HG03097 (cell line): ENCODE data around the gene CD44.

ENCODE experiments used
- ATAC-seq: cut with Tn5 transposase; IDR thresholded peaks from one replicate; pipeline ENCODE4 v1.9.1; 2021; ENCODE audit not compliant: unreplicated experiment, low FRiP score

CD44 gene

GRCh38 chr11:35155677-35156076, 16.7 kb downstream of the CD44 start:
- ATAC-seq, result no peak

- ATAC-seq, result no peak
Measured at GRCh38 chr11:35157814-35158700, 19.1 kb downstream of the CD44 start.

GRCh38 chr11:35158701-35159510, 19.9 kb downstream of the CD44 start:
- no peak for ATAC-seq

- no peak for ATAC-seq
Measured at GRCh38 chr11:35160246-35160824, 21.4 kb downstream of the CD44 start.

- no peak for ATAC-seq
Measured at GRCh38 chr11:35160902-35161597, 22.1 kb downstream of the CD44 start.

GRCh38 chr11:35162745-35163144, 23.8 kb downstream of the CD44 start:
- no peak for ATAC-seq

- no peak for ATAC-seq
Measured at GRCh38 chr11:35163209-35163608, 24.2 kb downstream of the CD44 start.

- no peak for ATAC-seq
Measured at GRCh38 chr11:35163702-35164496, 24.9 kb downstream of the CD44 start.

GRCh38 chr11:35165030-35165422, 26.1 kb downstream of the CD44 start:
- ATAC-seq, result no peak

- peak; percentile 71 for ATAC-seq
Measured at GRCh38 chr11:35165423-35166368, 26.7 kb downstream of the CD44 start.

GRCh38 chr11:35166369-35167360, 27.7 kb downstream of the CD44 start:
- ATAC-seq, result no peak

- ATAC-seq, result no peak
Measured at GRCh38 chr11:35167426-35167954, 28.5 kb downstream of the CD44 start.

GRCh38 chr11:35168671-35169070, 29.7 kb downstream of the CD44 start:
- no peak for ATAC-seq

- ATAC-seq, result no peak
Measured at GRCh38 chr11:35169112-35169511, 30.1 kb downstream of the CD44 start.

- ATAC-seq, result no peak
Measured at GRCh38 chr11:35169754-35170153, 30.8 kb downstream of the CD44 start.

GRCh38 chr11:35170503-35170902, 31.5 kb downstream of the CD44 start:
- no peak for ATAC-seq

- ATAC-seq, result no peak
Measured at GRCh38 chr11:35171226-35171625, 32.3 kb downstream of the CD44 start.
